ENCODE measurements around the gene POU2F3. TPM values are rescaled to one million over a fixed set of nuclear protein-coding genes. Genes with fewer than 3 reads are reported as not detected.

Gene POU2F3
- total and polyA plus RNA-seq, 2 of the 8 experiments (the other 6 are each of a cell fraction or from before 2014, with no cell fraction given), result 1.0 to 2.1 TPM

GRCh38 chr11:120358729-120359128, 118.8 kb downstream of the POU2F3 start:
- CTCF ChIA-PET (ENCODE audit: partially characterized antibody), result interaction anchor here (0.9 to 1.1 kb wide), 2 partner anchors 11 to 24 kb away, joined by 3 read pairs; no protein-coding TSS in a partner anchor
- H3K23ac ChIP-seq (ENCODE audit: insufficient read length), result no peak overlapping the region
- H2BK15ac ChIP-seq (ENCODE audit: low read length), result no peak overlapping the region
- H3K79me2 ChIP-seq (ENCODE audit: control insufficient read depth in 1 of 2, insufficient read depth in 2 of 2, low read length in 2 of 2), result peaks cover 2 to 68% of the 10 kb centered on the region in 2 experiments; a peak in 3 of 4 replicates
- DNase-seq (ENCODE audit: low read depth in 1 of 2, low spot score in 2 of 2) (no peak), FAIRE-seq (no peak)
- H2BK120ac ChIP-seq (replicated peaks; ENCODE audit: low read depth, low read length), result no peak overlapping the region
- no peak overlapping the region for H3K27ac ChIP-seq (ENCODE audit: low read depth, low read length)
- H2AK5ac ChIP-seq (ENCODE audit: low read depth, low read length), result no peak overlapping the region
- no peak overlapping the region for H2BK20ac ChIP-seq (ENCODE audit: low read length)
- H4K91ac ChIP-seq (replicated peaks; ENCODE audit: insufficient read length, low read length), result no peak overlapping the region
- H4K20me1 ChIP-seq (replicated peaks in 1 of 2; ENCODE audit: control insufficient read depth in 1 of 2, insufficient read depth in 2 of 2, low read length in 2 of 2), result peaks cover 0 to 2% of the 10 kb centered on the region in 2 experiments
- no peaks in the 10 kb centered on the region for H3K27me3 ChIP-seq (replicated peaks in 1 of 4; ENCODE audit: control insufficient read depth in 3 of 4, extremely low read depth in 1 of 4, insufficient read depth in 3 of 4, low read length in 3 of 4)
- H2AFZ ChIP-seq (ENCODE audit: low read length), result no peak overlapping the region
- H3K9ac ChIP-seq (replicated peaks in 1 of 4; ENCODE audit: extremely low read depth in 1 of 4, low read depth in 3 of 4, low read length in 3 of 4), result no peak overlapping the region
- H2BK5ac ChIP-seq (ENCODE audit: low read depth, low read length), result no peak overlapping the region
- H3K14ac ChIP-seq (ENCODE audit: insufficient read length), result no peak overlapping the region
- no peak overlapping the region for H4K8ac ChIP-seq (ENCODE audit: extremely low read depth, insufficient read depth, low read length)
- peaks cover 4% of the 10 kb centered on the region in 2 experiments; a peak in 1 of 4 replicates for H3K9me3 ChIP-seq (ENCODE audit: insufficient read depth in 2 of 2, low read depth in 1 of 2, low read length in 1 of 2)
- no peak overlapping the region for H4K5ac ChIP-seq (ENCODE audit: insufficient read length, low read depth, low read length)
- no peaks in the 10 kb centered on the region; the same call in 1 of the 2 replicates for H3K23me2 ChIP-seq (ENCODE audit: low read depth, low read length)
- no peak overlapping the region for H3K4me2 ChIP-seq (ENCODE audit: insufficient read depth in 1 of 2, low read depth in 2 of 2, low read length in 2 of 2)
- no peak overlapping the region for H3K56ac ChIP-seq (replicated peaks; ENCODE audit: insufficient read length, low read depth, low read length)
- H3K4me3 ChIP-seq (ENCODE audit: extremely low read depth in 1 of 4, insufficient read depth in 2 of 4, low read depth in 3 of 4, low read length in 4 of 4), result no peak overlapping the region
- no peak overlapping the region for H2BK12ac ChIP-seq (ENCODE audit: low read depth, low read length)
- no peaks in the 10 kb centered on the region; the same call in 1 of the 2 replicates for H3K79me1 ChIP-seq (ENCODE audit: low read depth, low read length)
- no peak overlapping the region for H3K18ac ChIP-seq (ENCODE audit: extremely low read depth, low read length)
- H3K36me3 ChIP-seq (ENCODE audit: control insufficient read depth in 2 of 4, insufficient read depth in 4 of 4, low read length in 3 of 4), result no peaks in the 10 kb centered on the region; a peak in 1 of 8 replicates
- H3K4me1 ChIP-seq (replicated peaks in 1 of 4; ENCODE audit: control insufficient read depth in 3 of 4, insufficient read depth in 4 of 4, low read length in 3 of 4), result no peaks in the 10 kb centered on the region
- 85% methylated on average over 3 of the region's 3 CpGs; no CpG with 5 or more reads in 1 of the 2 experiments for WGBS, 2 experiments (ENCODE audit: extremely low coverage in 1 of 2, insufficient coverage in 1 of 2, insufficient read length in 1 of 2, insufficient replicate concordance in 2 of 2, low coverage in 1 of 2, low lambda C conversion rate in 2 of 2, missing lambda C conversion rate in 1 of 2)
- POLR2A ChIA-PET (ENCODE audit: partially characterized antibody), result interaction anchor here (1.0 kb wide), 1 partner anchor 28 kb away, joined by 4 read pairs; no protein-coding TSS in a partner anchor
- no peak overlapping the region for H3K4ac ChIP-seq (replicated peaks; ENCODE audit: insufficient read length, low read depth, low read length)
- TF ChIP-seq ASH2L (IDR thresholded peaks at IDR 0.05; ENCODE audit: low read length), result no peak
- no peak for TF ChIP-seq TAF7 (optimal IDR thresholded peaks at IDR 0.05; ENCODE audit: borderline replicate concordance, low read depth, low read length)
- TF ChIP-seq POLR2AphosphoS5 (IDR thresholded peaks at IDR 0.05; ENCODE audit: low read depth, low read length), result no peak
- TF ChIP-seq BRCA1 (IDR thresholded peaks at IDR 0.05; ENCODE audit: low read depth, low read length), result no peak
- TF ChIP-seq SAP30 (IDR thresholded peaks at IDR 0.05; ENCODE audit: insufficient read depth, insufficient replicate concordance, low read length), result no peak
- TF ChIP-seq CHD1 (IDR thresholded peaks at IDR 0.05; ENCODE audit: low read depth, low read length), result no peak
- TF ChIP-seq FOSL1 (IDR thresholded peaks at IDR 0.05; ENCODE audit: insufficient read depth, low read depth, low read length), result no peak
- TF ChIP-seq, protein P1, sequence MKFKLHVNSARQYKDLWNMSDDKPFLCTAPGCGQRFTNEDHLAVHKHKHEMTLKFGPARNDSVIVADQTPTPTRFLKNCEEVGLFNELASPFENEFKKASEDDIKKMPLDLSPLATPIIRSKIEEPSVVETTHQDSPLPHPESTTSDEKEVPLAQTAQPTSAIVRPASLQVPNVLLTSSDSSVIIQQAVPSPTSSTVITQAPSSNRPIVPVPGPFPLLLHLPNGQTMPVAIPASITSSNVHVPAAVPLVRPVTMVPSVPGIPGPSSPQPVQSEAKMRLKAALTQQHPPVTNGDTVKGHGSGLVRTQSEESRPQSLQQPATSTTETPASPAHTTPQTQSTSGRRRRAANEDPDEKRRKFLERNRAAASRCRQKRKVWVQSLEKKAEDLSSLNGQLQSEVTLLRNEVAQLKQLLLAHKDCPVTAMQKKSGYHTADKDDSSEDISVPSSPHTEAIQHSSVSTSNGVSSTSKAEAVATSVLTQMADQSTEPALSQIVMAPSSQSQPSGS (IDR thresholded peaks at IDR 0.05; ENCODE audit: low read length), result no peak
- no peak for TF ChIP-seq GTF2F1 (IDR thresholded peaks at IDR 0.05; ENCODE audit: borderline replicate concordance, low read depth, low read length)
- no peak for TF ChIP-seq NANOG (IDR thresholded peaks at IDR 0.05; ENCODE audit: insufficient read depth, low read depth, low read length, poor library complexity, severe bottlenecking)
- TF ChIP-seq SRF (IDR thresholded peaks at IDR 0.05; ENCODE audit: low read depth, low read length), result no peak
- no peak for TF ChIP-seq ZNF274 (IDR thresholded peaks at IDR 0.05; ENCODE audit: borderline replicate concordance, extremely low read depth, low read length)
- TF ChIP-seq CHD2 (IDR thresholded peaks at IDR 0.05; ENCODE audit: low read length), result no peak
